WI38 (cell line): ENCODE measurements around the gene SLC5A8.

Experiments
- H3K4me3 ChIP-seq: 2 replicates; pipeline ENCODE4 v1.5.1; 2011; ENCODE audit warnings: low read depth, mild to moderate bottlenecking, control low read depth, low read length
- CTCF ChIP-seq: IDR thresholded peaks from 2 replicates; pipeline ENCODE4 v1.5.1; 2012; ENCODE audit warnings: low read depth, mild to moderate bottlenecking, control low read depth, low read length

Gene SLC5A8

GRCh38 chr12:101117842-101118241 lies 92.2 kb downstream of the SLC5A8 start:
- H3K4me3 ChIP-seq = no peak overlapping the region
- TF ChIP-seq CTCF = no peak

- H3K4me3 ChIP-seq = no peak overlapping the region
- TF ChIP-seq CTCF = no peak
These were observed 93.1 kb downstream of the SLC5A8 start for GRCh38 chr12:101116911-101117310.

- no peak for TF ChIP-seq CTCF
- no peak overlapping the region for H3K4me3 ChIP-seq
These were observed 94.7 kb downstream of the SLC5A8 start for GRCh38 chr12:101115326-101115725.

- TF ChIP-seq CTCF = no peak
- no peak overlapping the region for H3K4me3 ChIP-seq
These were observed 98.6 kb downstream of the SLC5A8 start for GRCh38 chr12:101111441-101111840.

GRCh38 chr12:101110866-101111265 lies 99.2 kb downstream of the SLC5A8 start:
- no peak for TF ChIP-seq CTCF
- H3K4me3 ChIP-seq = no peak overlapping the region

GRCh38 chr12:101108130-101108529 lies 101.9 kb downstream of the SLC5A8 start:
- no peak overlapping the region for H3K4me3 ChIP-seq
- TF ChIP-seq CTCF = no peak

- TF ChIP-seq CTCF = no peak
- no peak overlapping the region for H3K4me3 ChIP-seq
These were observed 102.8 kb downstream of the SLC5A8 start for GRCh38 chr12:101107032-101107763.
